H9 (cell line): Measurements from ENCODE around the gene PGAP6. TPM values are rescaled to one million over a fixed set of nuclear protein-coding genes. Genes with fewer than 3 reads are reported as not detected.

ENCODE experiments used
- DNase-seq: peaks from one replicate; pipeline ENCODE4 v3.0.0-alpha.2; 2017
- H2AFZ ChIP-seq: one replicate; pipeline ENCODE4 v1.6.1; 2013; ENCODE audit warnings: mild to moderate bottlenecking, low read length, control low read depth, moderate library complexity
- H2AK5ac ChIP-seq: 2 replicates; pipeline ENCODE4 v1.6.1; 2013; ENCODE audit warnings: low read length, control low read depth, mixed read lengths; ENCODE audit not compliant: insufficient read length
- H2BK120ac ChIP-seq: one replicate; pipeline ENCODE4 v1.6.1; 2013; ENCODE audit warnings: low read depth, mild to moderate bottlenecking, low read length, control low read depth, inconsistent platforms; ENCODE audit not compliant: poor library complexity, severe bottlenecking
- H2BK12ac ChIP-seq: 2 replicates; pipeline ENCODE4 v1.6.1; 2013; ENCODE audit warnings: low read length, control low read depth, mixed read lengths, low read depth; ENCODE audit not compliant: insufficient read length
- H2BK15ac ChIP-seq: 2 replicates; pipeline ENCODE4 v1.6.1; 2013; ENCODE audit warnings: low read depth, low read length, control low read depth
- H2BK20ac ChIP-seq: one replicate; pipeline ENCODE4 v1.6.1; 2013; ENCODE audit warnings: low read depth, mild to moderate bottlenecking, low read length, control low read depth, inconsistent platforms; ENCODE audit not compliant: poor library complexity, severe bottlenecking
- H2BK5ac ChIP-seq: 2 replicates; pipeline ENCODE4 v1.6.1; 2013; ENCODE audit warnings: low read length, control low read depth, mixed read lengths; ENCODE audit not compliant: insufficient read length
- H3K14ac ChIP-seq: 2 replicates; pipeline ENCODE4 v1.6.1; 2013; ENCODE audit warnings: low read length, control low read depth; ENCODE audit not compliant: insufficient read depth
- H3K18ac ChIP-seq: 2 replicates; pipeline ENCODE4 v1.6.1; 2013; ENCODE audit warnings: low read depth, mild to moderate bottlenecking, mixed read lengths, low read length, control low read depth; ENCODE audit not compliant: insufficient read length
- H3K23ac ChIP-seq: 2 replicates; pipeline ENCODE4 v1.6.1; 2013; ENCODE audit warnings: low read length, control low read depth, mixed read lengths, low read depth; ENCODE audit not compliant: insufficient read length
- H3K23me2 ChIP-seq: 2 replicates; pipeline ENCODE4 v1.6.1; 2013; ENCODE audit warnings: low read depth, mild to moderate bottlenecking, mixed read lengths, low read length, control low read depth; ENCODE audit not compliant: insufficient read length, poor library complexity, severe bottlenecking
- H3K27ac ChIP-seq: 2 replicates; pipeline ENCODE4 v1.5.1; 2013; ENCODE audit warnings: low read length, control low read depth, mixed read lengths, low read depth; ENCODE audit not compliant: insufficient read length
- H3K27me3 ChIP-seq: 2 replicates; pipeline ENCODE4 v1.6.1; 2013; ENCODE audit warnings: low read length, control low read depth, inconsistent platforms; ENCODE audit not compliant: insufficient read depth
- H3K4ac ChIP-seq: 2 replicates; pipeline ENCODE4 v1.6.1; 2013; ENCODE audit warnings: low read depth, mild to moderate bottlenecking, control low read depth, inconsistent platforms, low read length, moderate library complexity
- H3K4me1 ChIP-seq: 2 replicates; pipeline ENCODE4 v1.6.1; 2013; ENCODE audit warnings: low read length, control low read depth, inconsistent platforms; ENCODE audit not compliant: insufficient read depth
- H3K4me2 ChIP-seq: 2 replicates; pipeline ENCODE4 v1.6.1; 2013; ENCODE audit warnings: low read length, control low read depth, mixed read lengths; ENCODE audit not compliant: insufficient read length, insufficient read depth
- H3K56ac ChIP-seq: 2 replicates; pipeline ENCODE4 v1.6.1; 2013; ENCODE audit warnings: low read depth, mild to moderate bottlenecking, mixed read lengths, low read length, control low read depth; ENCODE audit not compliant: insufficient read length
- H3K79me1 ChIP-seq: 2 replicates; pipeline ENCODE4 v1.6.1; 2013; ENCODE audit warnings: low read depth, mild to moderate bottlenecking, moderate library complexity, low read length, control low read depth, inconsistent platforms; ENCODE audit not compliant: insufficient read depth, poor library complexity, severe bottlenecking
- H3K79me2 ChIP-seq: 2 replicates; pipeline ENCODE4 v1.6.1; 2013; ENCODE audit warnings: low read length, control low read depth, inconsistent platforms; ENCODE audit not compliant: insufficient read depth
- H3K9ac ChIP-seq: 2 replicates; pipeline ENCODE4 v1.6.1; 2013; ENCODE audit warnings: low read length, control low read depth, mixed read lengths; ENCODE audit not compliant: insufficient read length; ENCODE audit errors: extremely low read depth
- H3K9me3 ChIP-seq: one replicate; pipeline ENCODE4 v1.6.1; 2013; ENCODE audit warnings: low read depth, low read length, inconsistent platforms; ENCODE audit not compliant: control insufficient read depth
- H3T11ph ChIP-seq: one replicate; pipeline ENCODE4 v1.6.1; 2013; ENCODE audit warnings: mild to moderate bottlenecking, low read length, control low read depth, inconsistent platforms
- H4K20me1 ChIP-seq: one replicate; pipeline ENCODE4 v1.6.1; 2013; ENCODE audit not compliant: control insufficient read depth, insufficient read length, insufficient read depth
- H4K5ac ChIP-seq: 2 replicates; pipeline ENCODE4 v1.6.1; 2013; ENCODE audit warnings: low read depth, mild to moderate bottlenecking, mixed read lengths, low read length, control low read depth; ENCODE audit not compliant: insufficient read length
- H4K8ac ChIP-seq: replicated peaks from 2 replicates; pipeline ENCODE4 v1.6.1; 2013; ENCODE audit warnings: low read length, control low read depth, mixed read lengths, low read depth; ENCODE audit not compliant: insufficient read length
- H4K91ac ChIP-seq: 2 replicates; pipeline ENCODE4 v1.6.1; 2013; ENCODE audit warnings: low read depth, mild to moderate bottlenecking, moderate library complexity, mixed read lengths, low read length, control low read depth; ENCODE audit not compliant: insufficient read length
- H3K27ac Mint-ChIP-seq, 3 experiments: 2 replicates in 2 of 3; 3 replicates in 1 of 3; pipeline ENCODE4 v1.8.0; 2020 to 2021; ENCODE audit warnings: mixed read lengths in 3 of 3, mild to moderate bottlenecking in 1 of 3, moderate library complexity in 1 of 3
- H3K27me3 Mint-ChIP-seq: 2 replicates; pipeline ENCODE4 v1.8.0; 2021; ENCODE audit warnings: low read depth, mild to moderate bottlenecking, moderate library complexity, mixed read lengths
- H3K36me3 Mint-ChIP-seq, 3 experiments: 2 replicates in 2 of 3; 3 replicates in 1 of 3; pipeline ENCODE4 v1.8.0; 2020 to 2021; ENCODE audit warnings: low read depth in 3 of 3, mixed read lengths in 3 of 3; ENCODE audit not compliant: insufficient read depth in 1 of 3
- H3K4me1 Mint-ChIP-seq, 2 experiments: 2 replicates each; pipeline ENCODE4 v1.8.0; 2020; ENCODE audit warnings: mixed read lengths in 2 of 2
- H3K4me3 Mint-ChIP-seq, 2 experiments: 2 replicates in 1 of 2; 3 replicates in 1 of 2; pipeline ENCODE4 v1.8.0; 2020 to 2021; ENCODE audit warnings: mild to moderate bottlenecking in 2 of 2, mixed read lengths in 2 of 2, moderate library complexity in 1 of 2
- H3K9me3 Mint-ChIP-seq, 2 experiments: 2 replicates in 1 of 2; 3 replicates in 1 of 2; pipeline ENCODE4 v1.8.0; 2020; ENCODE audit warnings: mild to moderate bottlenecking in 2 of 2, mixed read lengths in 2 of 2, moderate library complexity in 1 of 2
- CTCF ChIP-seq: fragments of 200-600 bp; sonication (generic); conservative IDR thresholded peaks from 3 replicates; pipeline ENCODE4 v1.8.0; 2021; ENCODE audit warnings: antibody characterized with exemption, mild to moderate bottlenecking
- WGBS: extraction: QIAGEN DNeasy Blood & Tissue Kit; methylation state at CpG from one replicate; pipeline ENCODE4 v1.1.7; 2013; ENCODE audit warnings: missing lambda C conversion rate, low lambda C conversion rate, mixed read lengths; ENCODE audit not compliant: insufficient read length; ENCODE audit errors: extremely low coverage; 5-methylcytosine and 5-hydroxymethylcytosine counted together
- total RNA-seq: library from RNA; stranded (reverse); gene quantifications from 2 replicates; pipeline ENCODE4 v1.2.1, GENCODE V29; 2021

Gene PGAP6
- total RNA-seq, 1 experiment from 2014 or later, result 111 TPM

- Histone ChIP-seq H2BK5ac (no peak overlapping the region), H3K14ac (no peak overlapping the region; the same call in 1 of the 2 replicates), H3K79me2 (peaks cover 5% of the 10 kb centered on the region; the same call in 1 of the 2 replicates), H3K56ac (no peak overlapping the region), H3K18ac (no peak overlapping the region), H3K9me3 (no peaks in the 10 kb centered on the region), H2AFZ (no peak overlapping the region), H3K27me3 (no peaks in the 10 kb centered on the region), H4K91ac (no peak overlapping the region), H3K27ac (no peak overlapping the region), H4K8ac (no peak overlapping the region), H3K4me2 (no peak overlapping the region), H2AK5ac (no peak overlapping the region), H3K79me1 (peaks cover 10% of the 10 kb centered on the region), H2BK12ac (no peak overlapping the region), H2BK120ac (no peak overlapping the region), H3K9ac (no peak overlapping the region), H3K4ac (no peak overlapping the region), H4K5ac (no peak overlapping the region), H2BK20ac (no peak overlapping the region), H3K4me1 (no peaks in the 10 kb centered on the region; the same call in 1 of the 2 replicates), H2BK15ac (no peak overlapping the region), H3K23me2 (no peaks in the 10 kb centered on the region), H3T11ph (no peak overlapping the region), H3K23ac (no peak overlapping the region), H4K20me1 (no peaks in the 10 kb centered on the region)
- WGBS, result no CpG with 5 or more reads among the region's 13 CpGs
- no peak overlapping the region for H3K4me3 Mint-ChIP-seq
- H3K27me3 Mint-ChIP-seq, result no peaks in the 10 kb centered on the region
- TF ChIP-seq CTCF, result no peak
- DNase-seq, result no peak
- H3K4me1 Mint-ChIP-seq, result peaks cover 35 to 38% of the 10 kb centered on the region in 2 experiments
- H3K36me3 Mint-ChIP-seq, result peaks cover 0 to 11% (median 5%) of the 10 kb centered on the region in 3 experiments; a peak in 6 of 7 replicates
- no peaks in the 10 kb centered on the region for H3K9me3 Mint-ChIP-seq
- H3K27ac Mint-ChIP-seq, result peak overlapping the region; percentile 73 to 91 (median 85); a peak in 5 of 7 replicates
Observed at GRCh38 chr16:322476-323143, 59.2 kb downstream of the PGAP6 start.
